Activated T-cell treated with anti-CD3 and anti-CD28 coated beads, Interleukin-2, amount 50 U/mL, for 48 hours (primary cell): ENCODE data around the gene HDAC4.

ENCODE experiments used
- DNase-seq, 2 experiments: peaks; one replicate each; pipeline ENCODE4 v3.0.0-alpha.2; 2020

HDAC4 gene

GRCh38 chr2:239247401-239248245 lies 153.2 kb downstream of the HDAC4 start:
- DNase-seq = peak in 1 of 2 experiments; percentile 49

- DNase-seq = no peak
Measured at GRCh38 chr2:239246723-239247122, 154.1 kb downstream of the HDAC4 start.

- DNase-seq = no peak
Measured at GRCh38 chr2:239245872-239246721, 154.7 kb downstream of the HDAC4 start.

GRCh38 chr2:239245107-239245506 lies 155.7 kb downstream of the HDAC4 start:
- DNase-seq = no peak

GRCh38 chr2:239244625-239245024 lies 156.2 kb downstream of the HDAC4 start:
- no peak for DNase-seq

- DNase-seq = no peak
Measured at GRCh38 chr2:239241431-239241960, 159.3 kb downstream of the HDAC4 start.

- no peak for DNase-seq
Measured at GRCh38 chr2:239240414-239240881, 160.4 kb downstream of the HDAC4 start.

GRCh38 chr2:239239607-239240413 lies 161.0 kb downstream of the HDAC4 start:
- no peak for DNase-seq

- DNase-seq = no peak
Measured at GRCh38 chr2:239238839-239239606, 161.8 kb downstream of the HDAC4 start.

GRCh38 chr2:239238381-239238780 lies 162.4 kb downstream of the HDAC4 start:
- DNase-seq = no peak

- DNase-seq = no peak
Measured at GRCh38 chr2:239236808-239237205, 164.0 kb downstream of the HDAC4 start.

- DNase-seq = no peak
Measured at GRCh38 chr2:239236043-239236807, 164.6 kb downstream of the HDAC4 start.

GRCh38 chr2:239235311-239235710 lies 165.5 kb downstream of the HDAC4 start:
- DNase-seq = no peak

GRCh38 chr2:239234191-239235175 lies 166.3 kb downstream of the HDAC4 start:
- no peak for DNase-seq

GRCh38 chr2:239233576-239233975 lies 167.2 kb downstream of the HDAC4 start:
- no peak for DNase-seq

GRCh38 chr2:239232195-239232578 lies 168.6 kb downstream of the HDAC4 start:
- DNase-seq = peak; percentile 16 to 18

- peak; percentile 34 to 41 for DNase-seq
Measured at GRCh38 chr2:239231231-239232194, 169.3 kb downstream of the HDAC4 start.

GRCh38 chr2:239230318-239231052 lies 170.3 kb downstream of the HDAC4 start:
- DNase-seq = peak; percentile 35 to 37
